GM12878 (cell line): Measurements from ENCODE around the gene WDR72. TPM values are rescaled to one million over a fixed set of nuclear protein-coding genes. Genes with fewer than 3 reads are reported as not detected.

Experiments used
- ATAC-seq: fragments of 200-7000 bp; cut with Tn5 transposase; 3 replicates; pipeline ENCODE4 v1.9.1; 2020; ENCODE audit warnings: mild to moderate bottlenecking, moderate library complexity
- BruUV-seq: library from RNA; stranded (reverse); fragments of 400-500 nt; replicated peaks from 2 replicates; lab custom pipeline; 2021; lab: Mats Ljungman, UMichigan
- CTCF ChIA-PET: fragments of 300-600 bp; sonication (Branson Sonifier 250); formaldehyde crosslinking; extraction: SDS; loops from one replicate; lab custom pipeline; 2021; ENCODE audit warnings: inconsistent platforms; lab: Yijun Ruan, JAX
- POLR2A ChIA-PET: fragments of 350-600 bp; formaldehyde crosslinking; extraction: SDS; loops from one replicate; lab custom pipeline; 2021; ENCODE audit warnings: inconsistent platforms; lab: Charles Lee
- RAD21 ChIA-PET: fragments of 300-600 bp; sonication (Branson Sonifier 250); formaldehyde crosslinking; loops from one replicate; lab custom pipeline; 2023; ENCODE audit warnings: antibody characterized with exemption; ENCODE audit not compliant: unreplicated experiment; lab: Charles Lee
- SMC1A ChIA-PET: fragments of 300-600 bp; sonication (Branson Sonifier 250); formaldehyde crosslinking; loops from one replicate; lab custom pipeline; 2023; ENCODE audit not compliant: unreplicated experiment, uncharacterized antibody; lab: Charles Lee
- DNase-seq: peaks from one replicate; pipeline ENCODE4 v3.0.0-alpha.2; 2011; ENCODE audit warnings: low read depth, low spot score
- FAIRE-seq: peaks from 3 replicates; lab custom pipeline; 2011; peaks lifted over from hg19 to GRCh38; lab: Jason Lieb, UNC
- H2AFZ ChIP-seq: 2 replicates; pipeline ENCODE4 v1.6.0; 2011; ENCODE audit warnings: low read depth, low read length, control low read depth; ENCODE audit not compliant: control insufficient read depth
- H3K27ac ChIP-seq: 2 replicates; pipeline ENCODE4 v1.5.1; 2011; ENCODE audit warnings: control low read depth; ENCODE audit not compliant: control insufficient read depth, insufficient read depth
- H3K27me3 ChIP-seq, 2 experiments: replicated peaks in 1 of 2; 2 replicates each; pipeline versions ENCODE4 v1.6.0 to v1.6.1; 2011; ENCODE audit warnings: low read length in 1 of 2; ENCODE audit not compliant: control insufficient read depth in 2 of 2, insufficient read depth in 2 of 2
- H3K36me3 ChIP-seq, 2 experiments: 2 replicates each; pipeline ENCODE4 v1.5.1; 2011; ENCODE audit warnings: low read length in 1 of 2; ENCODE audit not compliant: control insufficient read depth in 2 of 2, insufficient read depth in 2 of 2
- H3K4me1 ChIP-seq: 2 replicates; pipeline ENCODE4 v1.6.1; 2011; ENCODE audit warnings: mild to moderate bottlenecking, low read length, moderate library complexity, mixed read lengths; ENCODE audit not compliant: control insufficient read depth, insufficient read depth
- H3K4me2 ChIP-seq: 2 replicates; pipeline ENCODE4 v1.6.0; 2011; ENCODE audit warnings: control low read depth; ENCODE audit not compliant: control insufficient read depth, insufficient read depth
- H3K4me3 ChIP-seq: fragments of 200-600 bp; sonication (generic); 2 replicates; pipeline ENCODE4 v1.5.1; 2016
- H3K79me2 ChIP-seq: 2 replicates; pipeline ENCODE4 v1.6.0; 2011; ENCODE audit warnings: low read length; ENCODE audit not compliant: control insufficient read depth, insufficient read depth
- H3K9ac ChIP-seq: 2 replicates; pipeline ENCODE4 v1.8.0; 2011; ENCODE audit warnings: low read length, control low read depth, mixed read lengths; ENCODE audit not compliant: control insufficient read depth, insufficient read depth
- H3K9me3 ChIP-seq: replicated peaks from 3 replicates; pipeline ENCODE4 v1.5.1; 2011; ENCODE audit warnings: mild to moderate bottlenecking, low read length; ENCODE audit not compliant: control insufficient read depth, insufficient read depth
- H4K20me1 ChIP-seq: 2 replicates; pipeline ENCODE4 v1.6.0; 2011; ENCODE audit not compliant: control insufficient read depth, insufficient read depth
- ATF7 ChIP-seq: fragments of 450-650 bp; IDR thresholded peaks from 2 replicates; pipeline ENCODE4 v1.6.1; 2016; ENCODE audit warnings: low read depth, mild to moderate bottlenecking
- BCLAF1 ChIP-seq: fragments of 450-650 bp; IDR thresholded peaks from 2 replicates; pipeline ENCODE4 v1.6.1; 2017; ENCODE audit warnings: antibody characterized with exemption, mild to moderate bottlenecking, moderate library complexity
- CTCF ChIP-seq, 3 experiments: IDR thresholded peaks in 2 of 3; conservative IDR thresholded peaks in 1 of 3; 2 replicates each; pipeline ENCODE4 v1.5.1; 2011; ENCODE audit warnings: low read depth in 3 of 3, low read length in 3 of 3, mild to moderate bottlenecking in 3 of 3, control low read depth in 2 of 3, moderate library complexity in 2 of 3, inconsistent platforms in 1 of 3, mixed read lengths in 1 of 3; ENCODE audit not compliant: control insufficient read depth in 2 of 3, insufficient read depth in 1 of 3; ENCODE audit errors: extremely low read depth in 1 of 3
- FOS ChIP-seq: IDR thresholded peaks from 3 replicates; pipeline ENCODE4 v1.6.1; 2011; ENCODE audit warnings: borderline replicate concordance; ENCODE audit not compliant: insufficient read length; ENCODE audit errors: extremely low read depth
- KAT2A ChIP-seq: conservative IDR thresholded peaks from 2 replicates; pipeline ENCODE4 v1.6.1; 2011; ENCODE audit warnings: low read depth, low read length; ENCODE audit not compliant: control insufficient read depth
- PAX8 ChIP-seq: fragments of 450-650 bp; IDR thresholded peaks from 2 replicates; pipeline ENCODE4 v1.6.1; 2017; ENCODE audit warnings: mild to moderate bottlenecking, moderate library complexity
- RAD21 ChIP-seq: IDR thresholded peaks from 2 replicates; pipeline ENCODE4 v1.6.1; 2011; ENCODE audit warnings: mild to moderate bottlenecking, low read depth, low read length, moderate library complexity; ENCODE audit not compliant: insufficient read depth
- SMC3 ChIP-seq: IDR thresholded peaks from 2 replicates; pipeline ENCODE4 v1.6.1; 2011; ENCODE audit warnings: low read length, improper control_type of control experiment, borderline replicate concordance
- YY1 ChIP-seq: IDR thresholded peaks from 2 replicates; pipeline ENCODE4 v1.6.1; 2011; ENCODE audit warnings: low read depth, mild to moderate bottlenecking, low read length
- ZNF622 ChIP-seq: fragments of 450-650 bp; IDR thresholded peaks from 2 replicates; pipeline ENCODE4 v1.6.1; 2017; ENCODE audit warnings: mild to moderate bottlenecking, inconsistent platforms
- WGBS: methylation state at CpG from one replicate; pipeline ENCODE4 v1.1.6; 2016; ENCODE audit warnings: low lambda C conversion rate; ENCODE audit not compliant: insufficient replicate concordance, insufficient coverage; ENCODE audit errors: missing lambda C conversion rate; 5-methylcytosine and 5-hydroxymethylcytosine counted together
- in situ Hi-C: fragments of 300-500 bp; cut with MboI; formaldehyde crosslinking; loops from 9 replicates; pipeline ENCODE4 v1.14.3; 2018; ENCODE audit warnings: mixed read lengths
- intact Hi-C: fragments of 100-400 bp; cut with micrococcal nuclease; formaldehyde crosslinking; loops from one replicate; pipeline ENCODE4 v1.14.2; 2022; ENCODE audit not compliant: unreplicated experiment
- polyA plus RNA-seq, 11 experiments: library from polyadenylated mRNA; depleted of rRNA in 4 of 11; unstranded in 6 of 11; stranded (reverse) in 5 of 11; fragments of >200 nt; fragmentation: Nextera tagmentation in 4 of 11; fragmentation: Illumina TruSeq in 1 of 11; extraction: Ambion mirVana in 4 of 11; extraction: Trizol in 1 of 11; gene quantifications; 1 replicate in 1 of 11; 2 replicates in 10 of 11; pipeline versions ENCODE4 v1.2.1 to v1.2.3, GENCODE V29; 2011 to 2016; ENCODE audit warnings: inconsistent platforms in 2 of 11, missing spikeins in 2 of 11, low read depth in 1 of 11
- total RNA-seq, 4 experiments: library from RNA; depleted of rRNA in 3 of 4; stranded (reverse); fragments of >200 nt in 3 of 4; fragmentation: Illumina TruSeq in 1 of 4; extraction: Trizol in 1 of 4; gene quantifications; 2 replicates each; pipeline versions ENCODE4 v1.2.1 to v1.2.3, GENCODE V29; 2013 to 2021
- TF ChIP-seq, protein P1 (sequence below): IDR thresholded peaks from 2 replicates; pipeline ENCODE4 v1.6.1; 2012; ENCODE audit warnings: improper control_type of control experiment, low read depth, low read length; ENCODE audit not compliant: insufficient replicate concordance

The WDR72 gene
- total and polyA plus RNA-seq, 10 of the 15 experiments (the other 5 are each of a cell fraction or from before 2014, with no cell fraction given), result 0.03 TPM; not detected in 9

- H3K27me3 ChIP-seq, result no peaks in the 10 kb centered on the region
- TF ChIP-seq SMC3, result peak; percentile 33; the same call in 1 of the 2 replicates
- TF ChIP-seq FOS, result no peak
- TF ChIP-seq KAT2A, result no peak
- peak; percentile 19; the same call in 1 of the 2 replicates for TF ChIP-seq RAD21
- TF ChIP-seq, protein P1, sequence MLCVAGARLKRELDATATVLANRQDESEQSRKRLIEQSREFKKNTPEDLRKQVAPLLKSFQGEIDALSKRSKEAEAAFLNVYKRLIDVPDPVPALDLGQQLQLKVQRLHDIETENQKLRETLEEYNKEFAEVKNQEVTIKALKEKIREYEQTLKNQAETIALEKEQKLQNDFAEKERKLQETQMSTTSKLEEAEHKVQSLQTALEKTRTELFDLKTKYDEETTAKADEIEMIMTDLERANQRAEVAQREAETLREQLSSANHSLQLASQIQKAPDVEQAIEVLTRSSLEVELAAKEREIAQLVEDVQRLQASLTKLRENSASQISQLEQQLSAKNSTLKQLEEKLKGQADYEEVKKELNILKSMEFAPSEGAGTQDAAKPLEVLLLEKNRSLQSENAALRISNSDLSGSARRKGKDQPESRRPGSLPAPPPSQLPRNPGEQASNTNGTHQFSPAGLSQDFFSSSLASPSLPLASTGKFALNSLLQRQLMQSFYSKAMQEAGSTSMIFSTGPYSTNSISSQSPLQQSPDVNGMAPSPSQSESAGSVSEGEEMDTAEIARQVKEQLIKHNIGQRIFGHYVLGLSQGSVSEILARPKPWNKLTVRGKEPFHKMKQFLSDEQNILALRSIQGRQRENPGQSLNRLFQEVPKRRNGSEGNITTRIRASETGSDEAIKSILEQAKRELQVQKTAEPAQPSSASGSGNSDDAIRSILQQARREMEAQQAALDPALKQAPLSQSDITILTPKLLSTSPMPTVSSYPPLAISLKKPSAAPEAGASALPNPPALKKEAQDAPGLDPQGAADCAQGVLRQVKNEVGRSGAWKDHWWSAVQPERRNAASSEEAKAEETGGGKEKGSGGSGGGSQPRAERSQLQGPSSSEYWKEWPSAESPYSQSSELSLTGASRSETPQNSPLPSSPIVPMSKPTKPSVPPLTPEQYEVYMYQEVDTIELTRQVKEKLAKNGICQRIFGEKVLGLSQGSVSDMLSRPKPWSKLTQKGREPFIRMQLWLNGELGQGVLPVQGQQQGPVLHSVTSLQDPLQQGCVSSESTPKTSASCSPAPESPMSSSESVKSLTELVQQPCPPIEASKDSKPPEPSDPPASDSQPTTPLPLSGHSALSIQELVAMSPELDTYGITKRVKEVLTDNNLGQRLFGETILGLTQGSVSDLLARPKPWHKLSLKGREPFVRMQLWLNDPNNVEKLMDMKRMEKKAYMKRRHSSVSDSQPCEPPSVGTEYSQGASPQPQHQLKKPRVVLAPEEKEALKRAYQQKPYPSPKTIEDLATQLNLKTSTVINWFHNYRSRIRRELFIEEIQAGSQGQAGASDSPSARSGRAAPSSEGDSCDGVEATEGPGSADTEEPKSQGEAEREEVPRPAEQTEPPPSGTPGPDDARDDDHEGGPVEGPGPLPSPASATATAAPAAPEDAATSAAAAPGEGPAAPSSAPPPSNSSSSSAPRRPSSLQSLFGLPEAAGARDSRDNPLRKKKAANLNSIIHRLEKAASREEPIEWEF, result no peak
- no peak for TF ChIP-seq ZNF622
- TF ChIP-seq YY1, result no peak
- TF ChIP-seq BCLAF1, result no peak
- TF ChIP-seq ATF7, result no peak
- peak; percentile 47 to 54 (median 52) for TF ChIP-seq CTCF (IDR thresholded peaks at IDR 0.05 in 2 of 3, conservative IDR thresholded peaks at IDR 0.05 in 1 of 3; ENCODE audit: control insufficient read depth in 2 of 3, extremely low read depth in 1 of 3, insufficient read depth in 1 of 3, low read depth in 3 of 3, low read length in 3 of 3)
- no peak for TF ChIP-seq PAX8
- in situ Hi-C loops (loop anchor here (25.0 kb wide), 1 partner anchor 1629 kb away; no protein-coding TSS in a partner anchor), intact Hi-C loops (loop anchor here (2.0 kb wide), 1 partner anchor 1361 kb away; no protein-coding TSS in a partner anchor)
- no peaks in the 10 kb centered on the region for H3K4me1 ChIP-seq
- ChIA-PET SMC1A (interaction anchor here (0.7 kb wide), 1 partner anchor 83 kb away, joined by 3 read pairs; no protein-coding TSS in a partner anchor), POLR2A (no interaction called here), RAD21 (no interaction called here), CTCF (interaction anchor here (0.6 to 1.6 kb wide), 7 partner anchors 11 to 1483 kb away, joined by 3 to 4 read pairs (median 3); no protein-coding TSS in a partner anchor)
- FAIRE-seq (no peak), ATAC-seq (peak; percentile 73), DNase-seq (no peak)
- no peak overlapping the region for H3K9ac ChIP-seq
- H3K9me3 ChIP-seq, result no peaks in the 10 kb centered on the region
- WGBS, result 64% methylated on average over 5 of the region's 5 CpGs
- H3K4me2 ChIP-seq, result no peak overlapping the region
- no peak overlapping the region for H2AFZ ChIP-seq
- H3K4me3 ChIP-seq, result no peak overlapping the region
- no peaks in the 10 kb centered on the region for H3K36me3 ChIP-seq
- BruUV-seq, result no TSS peak
- H3K27ac ChIP-seq, result no peak overlapping the region
- no peaks in the 10 kb centered on the region for H4K20me1 ChIP-seq
- no peaks in the 10 kb centered on the region for H3K79me2 ChIP-seq
Observed at GRCh38 chr15:53808058-53808706, 48.7 kb upstream of the WDR72 start.
